GM03348 (cell line): Measurements from ENCODE around the gene TUBB1.
A peak's percentile ranks its signal among the peaks of the same experiment; 100 is the strongest.

Experiments
- DNase-seq: peaks from one replicate; pipeline ENCODE4 v3.0.0; 2012; ENCODE audit warnings: low spot score

The TUBB1 gene

DNA sequence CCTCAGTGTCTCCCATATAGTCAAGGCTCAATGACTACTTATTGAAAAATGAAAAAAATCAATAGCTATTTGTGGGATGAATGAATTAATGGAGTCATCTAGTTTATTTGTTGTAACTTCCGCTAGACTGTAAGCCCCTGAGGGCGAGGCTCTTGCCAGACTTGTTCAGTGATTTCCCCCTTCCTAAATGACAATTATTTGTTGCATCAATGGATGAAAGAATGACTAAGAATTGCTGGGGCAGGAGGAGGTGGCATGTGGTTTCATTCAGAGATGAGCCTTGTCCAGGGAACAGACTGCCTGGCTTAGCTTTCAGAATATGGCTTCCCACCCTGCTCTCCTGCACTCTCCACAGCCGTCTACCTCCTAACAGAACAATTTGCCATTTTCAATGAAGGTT lies 24.5 kb downstream of the TUBB1 start:
- DNase-seq: no peak

DNA sequence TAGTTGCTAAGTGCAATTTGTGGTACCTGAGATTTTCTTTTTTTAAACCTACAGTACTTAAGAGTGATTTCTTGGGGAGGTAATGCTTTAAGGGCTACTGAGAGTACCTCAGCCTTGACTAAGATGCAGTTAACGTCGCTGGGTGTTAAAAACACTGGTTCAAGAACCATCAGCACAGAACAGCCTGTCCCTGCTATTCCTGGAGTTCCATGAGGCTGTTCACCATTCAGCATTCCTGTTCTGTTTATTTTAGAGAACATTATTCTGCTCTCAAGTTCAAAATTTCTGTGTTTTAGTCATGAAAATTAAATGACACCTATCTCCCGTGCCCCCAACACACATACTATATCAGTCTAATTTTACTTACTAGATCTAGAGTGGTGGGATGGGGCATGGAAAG lies 25.1 kb downstream of the TUBB1 start:
- no peak for DNase-seq

DNA sequence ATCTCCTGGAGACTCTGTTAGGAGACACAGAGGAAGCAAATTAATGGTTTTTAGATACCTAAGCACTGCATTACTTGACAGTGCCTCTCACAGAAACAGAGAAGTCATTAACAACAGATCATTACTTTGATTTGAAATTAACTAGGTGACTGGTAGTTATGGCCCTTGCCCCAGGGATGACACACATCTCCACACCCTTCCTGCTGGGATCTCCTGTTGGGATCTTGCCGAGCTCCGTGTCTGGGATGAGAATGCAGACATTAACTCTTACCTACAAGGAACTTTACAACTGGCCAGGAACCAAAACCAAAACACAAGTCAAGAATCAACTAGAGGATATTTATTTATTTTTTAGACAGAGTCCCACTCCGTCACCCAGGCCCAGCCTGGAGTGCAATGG lies 25.6 kb downstream of the TUBB1 start:
- no peak for DNase-seq

DNA sequence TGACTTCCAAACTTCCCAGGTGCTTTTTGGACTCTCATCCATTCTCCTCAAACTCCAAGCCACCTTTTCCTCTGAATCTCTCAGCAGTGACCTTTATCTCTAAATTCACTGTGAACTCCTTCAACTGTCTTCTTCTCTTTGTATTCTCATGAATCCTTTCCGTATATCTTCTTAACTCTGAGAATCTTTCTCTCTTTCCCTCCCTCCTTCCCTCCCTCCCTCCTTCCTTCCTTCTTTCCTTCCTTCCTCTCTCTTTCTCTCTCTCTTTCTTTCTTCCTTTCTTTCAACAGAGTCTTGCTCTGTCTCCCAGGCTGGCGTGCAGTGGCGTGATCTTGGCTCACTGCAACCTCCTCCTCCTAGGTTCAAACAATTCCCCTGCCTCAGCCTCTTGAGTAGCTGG lies 27.6 kb downstream of the TUBB1 start:
- no peak for DNase-seq

DNA sequence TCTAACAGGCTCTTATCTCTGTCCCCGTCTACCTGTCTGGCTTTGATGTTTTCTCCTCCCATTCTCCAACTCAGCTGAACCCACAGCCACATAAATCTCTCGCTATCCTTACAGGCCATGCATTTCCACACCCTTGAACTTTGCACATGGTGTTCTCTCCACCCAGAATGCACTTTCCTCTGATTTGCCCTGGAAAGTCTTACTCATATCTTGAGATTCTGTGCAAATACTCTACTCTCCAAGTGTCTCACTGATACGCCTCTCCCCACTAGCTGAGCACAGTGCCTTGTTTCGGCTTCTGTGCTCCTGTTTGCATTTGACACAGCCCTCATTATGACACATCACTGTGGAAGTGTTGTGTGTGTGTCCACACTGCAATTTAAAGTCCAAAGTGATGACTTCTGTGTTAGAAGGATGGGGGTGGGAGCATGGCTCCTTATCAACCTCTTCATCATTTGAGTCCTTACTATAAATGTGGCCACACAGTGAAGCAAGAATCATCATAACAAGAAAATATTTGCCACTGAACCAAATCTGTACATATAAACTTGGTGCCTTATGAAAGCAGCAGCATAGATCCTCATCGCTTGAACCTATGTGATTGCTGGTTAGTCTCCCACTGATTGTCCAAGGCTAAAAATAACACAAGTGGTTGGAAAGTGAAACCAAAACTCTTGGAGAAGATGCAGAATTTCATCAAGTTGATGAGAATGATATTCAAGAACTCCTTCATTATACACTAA lies 28.9 kb downstream of the TUBB1 start:
- peak; percentile 22 for DNase-seq

DNA sequence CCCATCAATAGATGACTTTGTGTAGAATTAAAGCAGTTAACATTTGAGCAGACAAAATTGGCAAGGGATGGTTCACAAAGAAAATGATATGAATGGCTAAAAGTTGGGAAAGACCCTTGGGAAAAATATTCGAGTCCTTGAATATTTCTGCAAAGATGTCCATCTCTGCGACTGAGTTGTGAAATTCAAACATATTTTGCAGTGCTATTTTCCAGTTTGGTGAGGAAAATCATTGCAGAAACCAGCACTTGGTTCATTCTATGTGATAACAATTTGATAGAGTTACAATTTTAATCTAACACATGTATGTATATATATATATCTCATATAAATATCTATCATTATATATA lies 29.4 kb downstream of the TUBB1 start:
- DNase-seq: no peak

DNA sequence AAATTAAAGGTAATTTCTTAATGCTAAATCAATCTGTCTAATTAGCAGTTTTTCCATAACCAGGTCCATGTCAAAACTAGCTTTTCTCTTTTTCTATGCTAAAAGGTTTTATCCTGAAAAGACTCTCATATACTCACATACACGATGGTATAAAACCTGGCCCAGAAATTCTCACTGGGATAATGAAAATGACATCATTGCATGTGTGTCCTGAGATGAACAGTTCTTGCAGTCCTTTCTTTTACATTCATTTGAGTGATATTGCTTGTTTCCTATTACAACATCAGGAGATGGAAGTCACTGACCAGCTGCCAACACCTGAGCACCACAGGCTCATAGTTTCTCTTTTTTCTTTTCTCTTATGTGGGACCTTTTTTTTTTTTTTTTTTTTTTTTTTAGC lies 31.2 kb downstream of the TUBB1 start:
- no peak for DNase-seq

DNA sequence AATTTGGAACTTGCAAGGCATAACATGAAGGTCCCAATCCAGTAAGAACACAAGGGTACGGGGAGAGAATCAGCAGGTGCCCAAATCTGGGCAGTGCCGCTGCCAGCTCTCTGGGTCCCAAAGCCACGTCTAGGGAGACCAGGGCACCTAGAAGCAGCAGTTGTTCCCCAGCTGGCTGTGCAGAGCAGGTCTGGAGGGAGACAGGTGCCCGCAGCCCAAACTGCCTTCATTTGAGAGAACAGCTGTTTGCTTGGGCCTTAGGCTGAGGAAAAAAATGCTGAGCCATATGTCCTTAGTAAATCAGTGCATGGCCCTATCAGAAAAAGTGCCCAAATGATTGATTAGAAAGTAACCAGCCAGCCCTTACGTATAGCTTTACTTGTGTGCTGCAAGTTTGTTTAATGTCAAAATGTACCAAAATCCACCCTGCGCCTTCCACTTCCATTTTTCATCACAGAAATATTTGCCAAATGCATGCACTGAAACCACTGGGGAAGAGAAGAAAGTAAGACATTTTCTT lies 32.5 kb downstream of the TUBB1 start:
- no peak for DNase-seq

DNA sequence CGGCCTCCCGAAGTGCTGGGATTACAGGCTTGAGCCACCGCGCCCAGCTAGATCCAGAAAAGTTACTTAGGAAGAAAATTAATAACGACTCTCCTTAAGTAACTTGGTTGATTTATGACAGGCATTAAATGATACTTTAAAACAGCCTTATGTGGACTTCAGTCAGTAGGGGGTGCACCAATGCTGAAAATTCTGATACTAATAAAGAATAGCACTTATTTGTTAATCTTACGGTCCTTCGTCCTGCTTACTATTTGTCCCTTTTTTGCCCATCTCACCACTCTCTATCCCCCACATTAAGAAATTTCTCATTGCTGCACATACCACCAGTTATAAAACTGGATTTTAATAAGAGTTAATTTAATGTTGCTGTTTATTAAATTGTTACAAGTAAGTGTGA lies 36.1 kb downstream of the TUBB1 start:
- DNase-seq: peak; percentile 20

DNA sequence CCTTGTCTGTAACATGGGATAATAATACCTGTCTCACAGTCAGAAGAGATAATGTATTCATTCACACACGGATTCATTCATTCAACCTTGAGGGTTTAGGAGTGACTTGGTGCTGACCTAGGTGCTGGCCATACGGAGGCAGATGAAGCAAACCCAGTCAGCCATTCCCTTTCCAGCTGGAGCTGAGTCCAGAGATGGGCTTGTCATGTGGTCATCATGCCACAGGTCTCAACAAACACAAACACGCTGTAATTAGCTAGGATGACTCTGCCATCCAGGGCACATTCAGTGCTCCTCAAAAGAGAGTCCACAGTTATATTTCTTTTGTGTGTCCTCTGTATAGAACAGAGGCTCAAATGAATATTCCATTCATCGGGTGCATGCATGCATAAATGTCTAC lies 42.9 kb downstream of the TUBB1 start:
- DNase-seq: no peak

DNA sequence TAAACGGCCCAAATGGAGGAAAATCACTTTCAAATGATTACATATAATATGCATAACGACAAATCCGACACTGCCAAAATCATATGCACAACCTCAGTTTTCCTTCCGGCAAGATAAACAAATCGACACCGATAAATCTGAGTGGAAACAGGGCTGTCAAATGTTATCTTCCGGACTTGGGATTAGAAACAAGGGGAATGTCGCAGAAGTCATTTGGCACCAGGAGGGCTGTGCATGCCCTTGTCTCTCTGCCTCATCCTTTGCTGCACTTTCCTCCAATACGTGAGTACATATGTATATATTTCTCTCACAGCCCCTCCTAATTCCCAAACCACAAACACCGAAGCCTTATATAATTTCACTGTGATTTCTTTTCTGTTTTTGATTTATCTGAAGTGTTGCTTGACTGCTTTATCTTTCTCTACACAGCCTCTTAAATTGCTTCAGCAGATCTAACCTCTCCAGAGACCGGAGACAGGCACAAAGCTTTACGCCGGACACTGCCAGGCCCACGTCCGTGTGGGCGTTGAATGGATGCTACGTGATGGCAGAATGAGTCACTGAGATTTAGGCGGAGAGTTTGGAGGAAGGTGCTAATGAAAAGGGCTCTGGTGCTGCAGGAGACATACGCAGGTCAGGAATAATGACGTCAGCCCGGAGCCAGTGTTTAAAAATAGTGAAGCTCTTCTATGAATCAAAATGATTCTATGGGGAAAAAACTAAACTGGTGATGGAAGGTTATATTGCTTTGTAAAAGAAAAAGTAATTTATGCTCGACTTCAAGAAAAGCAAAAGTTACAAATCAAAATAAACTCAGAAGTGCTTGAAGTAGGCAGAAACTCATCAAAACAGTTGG lies 44.4 kb downstream of the TUBB1 start:
- DNase-seq: no peak

DNA sequence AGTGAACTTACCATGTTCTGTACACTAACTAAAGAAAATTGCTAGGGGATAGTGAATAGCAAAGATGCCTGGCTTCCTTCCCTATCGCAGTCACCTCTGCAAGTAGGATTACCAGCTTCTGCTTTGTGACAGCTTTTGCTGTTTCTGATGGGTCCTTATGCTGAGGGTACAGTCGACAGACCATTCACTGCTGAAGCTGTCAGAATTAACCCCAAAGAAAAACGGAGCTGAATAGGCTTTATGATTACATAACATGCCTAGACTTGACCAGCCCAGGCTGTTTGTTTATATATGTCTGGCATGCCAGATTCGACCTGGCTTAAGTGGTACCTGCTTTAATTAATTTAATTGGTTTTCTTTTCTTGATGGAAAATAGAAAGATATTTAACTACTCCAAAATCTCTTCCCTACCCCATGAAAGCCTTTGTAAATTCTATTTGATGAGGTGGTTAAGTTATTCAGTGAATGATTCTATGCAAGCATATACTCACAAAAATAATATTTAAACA lies 45.0 kb downstream of the TUBB1 start:
- no peak for DNase-seq

DNA sequence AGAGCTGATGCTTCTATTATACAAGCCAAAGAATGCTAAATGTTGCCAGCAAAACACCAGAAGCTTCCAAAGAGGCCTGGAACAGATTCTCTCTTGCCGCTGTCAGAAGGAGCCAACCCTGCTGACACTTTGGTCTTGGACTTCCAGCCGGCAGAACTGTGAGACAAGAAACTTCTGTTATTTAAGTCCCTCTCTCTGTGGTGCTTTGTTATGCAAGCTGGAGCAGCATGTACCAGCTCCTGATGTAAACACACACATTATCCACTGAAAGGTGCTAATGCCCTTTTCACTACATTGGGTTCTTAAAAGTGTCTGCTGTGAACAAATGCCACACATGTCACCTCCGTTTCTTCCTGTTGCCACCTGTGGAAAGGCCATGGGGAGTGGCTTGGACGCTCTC lies 49.3 kb downstream of the TUBB1 start:
- no peak for DNase-seq

DNA sequence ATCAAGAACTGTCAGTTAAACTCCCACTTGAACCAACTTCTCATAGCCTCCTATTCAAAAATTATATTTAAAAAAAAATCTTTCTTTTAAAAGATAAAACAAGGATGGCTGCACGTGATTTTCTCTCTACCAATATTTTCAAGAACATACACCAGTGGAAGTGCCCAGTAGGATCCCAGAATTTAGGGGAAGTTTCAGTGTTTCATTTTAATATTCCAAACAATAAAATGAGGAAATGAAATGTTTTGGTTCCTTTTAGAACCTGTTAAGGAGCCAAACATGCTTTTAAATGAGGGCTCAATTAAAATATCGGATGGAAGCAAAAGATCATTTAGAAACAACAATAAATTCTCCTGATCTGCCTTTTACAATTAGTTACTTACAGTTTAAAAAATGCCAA lies 49.8 kb downstream of the TUBB1 start:
- no peak for DNase-seq

DNA sequence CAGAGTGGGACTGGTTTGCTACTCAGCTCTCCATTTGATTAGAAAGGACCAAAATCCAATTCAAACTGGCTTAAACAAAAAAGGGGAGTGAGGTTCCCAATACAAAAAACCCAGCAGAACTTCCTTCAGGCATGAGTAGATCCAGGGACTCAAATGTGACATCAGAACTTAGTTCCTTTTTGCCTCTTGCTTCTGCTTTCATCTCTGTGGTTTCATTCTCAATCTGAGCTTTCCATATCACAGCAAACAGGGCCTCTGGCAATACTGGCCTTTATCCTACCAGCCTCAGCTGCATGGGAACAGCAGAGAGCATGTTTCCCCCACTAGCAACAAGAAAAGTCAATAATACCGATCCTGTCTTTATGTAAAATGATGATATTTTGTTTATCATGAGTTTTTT lies 52.0 kb downstream of the TUBB1 start:
- DNase-seq: no peak

DNA sequence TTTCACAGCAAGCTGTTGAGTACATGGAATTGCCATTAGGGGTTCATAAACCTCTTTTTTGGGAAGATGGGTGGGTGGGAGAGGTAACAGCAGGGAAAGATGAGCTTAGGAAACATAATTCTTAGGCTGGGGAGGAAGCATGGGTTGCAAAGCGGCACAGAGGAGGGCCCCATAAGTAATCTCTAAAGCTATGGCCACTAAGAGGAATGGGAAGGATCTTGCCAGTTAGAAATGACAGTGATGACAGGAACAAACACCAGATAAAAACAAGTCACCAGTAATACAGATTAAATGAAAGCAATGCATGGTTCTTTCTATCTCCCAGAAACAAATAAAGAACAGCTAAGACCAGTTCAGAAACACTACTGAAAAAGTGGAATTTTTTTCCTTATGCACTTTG lies 54.4 kb downstream of the TUBB1 start:
- DNase-seq: no peak

DNA sequence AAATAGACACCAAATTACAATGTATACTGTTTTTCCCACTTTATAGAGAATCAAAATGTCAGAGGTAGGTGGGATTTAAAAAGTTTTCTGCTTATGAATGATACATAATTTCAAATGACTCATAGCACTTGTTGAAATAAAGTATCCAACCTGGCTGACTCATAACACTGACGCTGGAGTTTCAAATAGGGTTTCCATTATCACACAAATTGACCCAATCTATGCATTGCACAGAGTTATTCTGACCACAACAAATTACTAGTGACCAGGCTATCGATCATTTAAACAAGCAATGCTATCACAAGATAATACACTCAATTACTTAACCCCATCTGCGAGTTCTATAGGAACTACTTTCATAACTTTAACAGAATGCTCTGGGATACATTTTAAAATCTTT lies 55.2 kb downstream of the TUBB1 start:
- no peak for DNase-seq

DNA sequence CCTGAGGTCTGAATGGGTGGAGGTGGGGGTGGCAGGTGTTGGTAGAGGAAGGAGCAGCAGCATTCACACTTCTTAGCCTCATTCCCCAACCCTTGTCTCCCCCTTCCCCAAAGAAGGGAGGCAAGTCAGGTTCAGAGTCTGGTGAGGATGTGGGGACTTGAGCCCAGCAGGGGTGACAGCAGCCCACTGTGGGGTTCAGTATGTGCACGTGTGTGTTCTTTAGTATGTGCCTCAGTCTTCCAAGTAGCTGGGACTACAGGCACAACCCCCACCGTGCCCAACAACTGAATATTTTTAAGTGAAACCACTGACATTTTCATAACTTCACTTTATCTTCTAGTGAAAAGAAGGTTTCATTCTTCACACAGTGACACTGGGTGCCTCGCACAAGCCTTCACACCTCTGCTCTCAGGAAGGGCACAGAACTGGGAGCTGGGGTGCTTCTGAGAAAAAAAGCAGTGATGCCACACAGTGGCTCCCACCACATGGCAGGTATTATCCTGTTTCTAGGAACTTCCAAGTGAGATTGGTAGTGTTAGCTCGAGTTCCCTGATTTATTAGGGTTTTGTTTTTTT lies 56.8 kb downstream of the TUBB1 start:
- no peak for DNase-seq
